Neural progenitor cell (in vitro differentiated cells): Measurements from ENCODE around the gene CAAP1. TPM values are rescaled to one million over a fixed set of nuclear protein-coding genes. Genes with fewer than 3 reads are reported as not detected.

Source experiments
- DNase-seq: peaks from one replicate; pipeline ENCODE4 v3.0.0-alpha.2; 2016; ENCODE audit warnings: low spot score
- H2AFZ ChIP-seq: fragments of 200-600 bp; sonication (generic); replicated peaks from 2 replicates; pipeline ENCODE4 v1.6.1; 2016; ENCODE audit warnings: antibody characterized with exemption
- H3F3A ChIP-seq: fragments of 200-600 bp; sonication (generic); 2 replicates; pipeline ENCODE4 v1.6.1; 2016; ENCODE audit warnings: antibody characterized with exemption, low read depth
- H3K27ac ChIP-seq: fragments of 200-600 bp; sonication (generic); 2 replicates; pipeline ENCODE4 v1.5.1; 2016; ENCODE audit warnings: mild to moderate bottlenecking
- H3K27me3 ChIP-seq: fragments of 200-600 bp; sonication (generic); 2 replicates; pipeline ENCODE4 v1.6.1; 2016; ENCODE audit warnings: mild to moderate bottlenecking, moderate library complexity
- H3K36me3 ChIP-seq: fragments of 200-600 bp; sonication (generic); 2 replicates; pipeline ENCODE4 v1.5.1; 2016
- H3K4me1 ChIP-seq: fragments of 200-600 bp; sonication (generic); 2 replicates; pipeline ENCODE4 v1.6.1; 2016; ENCODE audit warnings: mixed run types
- H3K4me2 ChIP-seq: fragments of 200-600 bp; sonication (generic); 2 replicates; pipeline ENCODE4 v1.6.1; 2016
- H3K4me3 ChIP-seq: fragments of 200-600 bp; sonication (generic); 2 replicates; pipeline ENCODE4 v1.5.1; 2016
- H3K79me2 ChIP-seq: fragments of 200-600 bp; sonication (generic); 2 replicates; pipeline ENCODE4 v1.6.1; 2016; ENCODE audit warnings: low read depth
- H3K9ac ChIP-seq: fragments of 200-600 bp; sonication (generic); 2 replicates; pipeline ENCODE4 v1.6.1; 2016
- H3K9me3 ChIP-seq: fragments of 200-600 bp; sonication (generic); 2 replicates; pipeline ENCODE4 v1.5.1; 2016; ENCODE audit warnings: low read depth
- H4K20me1 ChIP-seq: fragments of 200-600 bp; sonication (generic); 2 replicates; pipeline ENCODE4 v1.6.1; 2016; ENCODE audit warnings: low read depth
- H3K27ac Mint-ChIP-seq: 3 replicates; pipeline ENCODE4 v1.8.0; 2021; ENCODE audit warnings: mixed read lengths
- H3K27me3 Mint-ChIP-seq: 2 replicates; pipeline ENCODE4 v1.8.0; 2022; ENCODE audit warnings: low read depth, mild to moderate bottlenecking, inconsistent platforms, moderate library complexity, mixed read lengths; ENCODE audit not compliant: insufficient read depth
- H3K36me3 Mint-ChIP-seq: 3 replicates; pipeline ENCODE4 v1.8.0; 2021; ENCODE audit warnings: mixed read lengths
- H3K4me1 Mint-ChIP-seq: 3 replicates; pipeline ENCODE4 v1.8.0; 2021; ENCODE audit warnings: mixed read lengths
- H3K4me3 Mint-ChIP-seq: 3 replicates; pipeline ENCODE4 v1.8.0; 2021; ENCODE audit warnings: mild to moderate bottlenecking, moderate library complexity, mixed read lengths
- H3K9me3 Mint-ChIP-seq: 3 replicates; pipeline ENCODE4 v1.8.0; 2020; ENCODE audit warnings: mixed read lengths
- EZH2 ChIP-seq: fragments of 200-600 bp; sonication (generic); IDR thresholded peaks from 2 replicates; pipeline ENCODE4 v1.6.1; 2017; ENCODE audit warnings: antibody characterized with exemption, mild to moderate bottlenecking, moderate library complexity
- EZH2phosphoT487 ChIP-seq: fragments of 200-600 bp; sonication (generic); IDR thresholded peaks from 2 replicates; pipeline ENCODE4 v1.6.1; 2017; ENCODE audit warnings: antibody characterized with exemption
- total RNA-seq: library from RNA; depleted of rRNA; stranded (reverse); fragments of >200 nt; gene quantifications from 2 replicates; pipeline ENCODE4 v1.2.3, GENCODE V29; 2015; ENCODE audit warnings: low replicate concordance
- TF ChIP-seq, protein P1 (sequence below): fragments of 200-600 bp; sonication (generic); IDR thresholded peaks from 2 replicates; pipeline ENCODE4 v1.5.1; 2017; ENCODE audit warnings: antibody characterized with exemption, mild to moderate bottlenecking

The CAAP1 gene, protein sequence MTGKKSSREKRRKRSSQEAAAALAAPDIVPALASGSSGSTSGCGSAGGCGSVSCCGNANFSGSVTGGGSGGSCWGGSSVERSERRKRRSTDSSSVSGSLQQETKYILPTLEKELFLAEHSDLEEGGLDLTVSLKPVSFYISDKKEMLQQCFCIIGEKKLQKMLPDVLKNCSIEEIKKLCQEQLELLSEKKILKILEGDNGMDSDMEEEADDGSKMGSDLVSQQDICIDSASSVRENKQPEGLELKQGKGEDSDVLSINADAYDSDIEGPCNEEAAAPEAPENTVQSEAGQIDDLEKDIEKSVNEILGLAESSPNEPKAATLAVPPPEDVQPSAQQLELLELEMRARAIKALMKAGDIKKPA
- total RNA-seq: 30.1 and 44.1 TPM in 2 replicates

DNA sequence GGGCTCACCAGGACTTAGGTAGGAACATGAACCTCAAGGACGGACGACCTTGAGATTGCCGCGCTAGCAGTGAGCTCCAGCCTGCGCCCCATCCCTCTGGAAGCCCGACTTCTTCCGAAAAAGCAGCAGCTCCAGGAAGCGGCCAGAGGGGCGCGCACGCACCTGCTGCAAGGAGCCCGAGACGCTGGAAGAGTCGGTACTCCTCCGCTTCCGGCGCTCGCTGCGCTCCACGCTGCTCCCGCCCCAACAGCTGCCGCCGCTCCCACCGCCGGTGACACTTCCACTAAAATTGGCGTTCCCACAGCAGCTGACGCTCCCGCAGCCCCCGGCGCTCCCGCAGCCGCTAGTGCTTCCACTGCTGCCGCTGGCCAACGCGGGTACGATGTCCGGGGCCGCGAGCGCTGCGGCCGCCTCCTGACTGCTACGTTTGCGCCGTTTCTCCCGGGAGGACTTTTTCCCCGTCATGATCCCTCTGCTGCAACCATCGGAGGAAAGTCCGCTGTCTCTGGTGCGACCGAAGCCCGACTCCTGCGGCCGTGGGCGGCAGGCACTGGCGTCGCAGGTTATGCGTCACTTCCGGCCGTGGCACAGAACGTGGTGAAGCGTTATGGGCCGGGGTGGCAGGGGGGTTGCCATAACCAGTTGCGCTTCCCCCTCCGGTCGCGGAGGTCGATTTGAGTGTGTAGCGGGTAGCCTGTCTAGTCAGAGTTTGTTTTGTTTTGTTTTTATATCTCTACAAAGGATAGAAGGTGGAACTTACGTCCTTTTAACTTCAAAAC is at the start of gene CAAP1:
CAAP1 (minus strand) TSS at position 552 of the 779 bp plus-strand sequence; CDS start at position 465, 87 bp downstream.
- Mint-ChIP-seq H3K27ac (peak within 1 kb of the TSS; percentile 97), H3K4me1 (peaks cover 9% of the 10 kb centered on the region), H3K36me3 (peaks cover 7% of the 10 kb centered on the region), H3K4me3 (peak within 1 kb of the TSS; percentile 93), H3K9me3 (peaks cover 2% of the 10 kb centered on the region), H3K27me3 (peaks cover 1% of the 10 kb centered on the region)
- Histone ChIP-seq H2AFZ (peak within 1 kb of the TSS; percentile 100), H3K4me2 (peak within 1 kb of the TSS; percentile 80), H3K9me3 (no peaks in the 10 kb centered on the region), H3F3A (peaks cover 19% of the 10 kb centered on the region), H3K36me3 (no peaks in the 10 kb centered on the region), H3K79me2 (peaks cover 47% of the 10 kb centered on the region), H3K27me3 (no peaks in the 10 kb centered on the region), H3K27ac (peak within 1 kb of the TSS; percentile 99), H3K9ac (peak within 1 kb of the TSS; percentile 96), H4K20me1 (no peaks in the 10 kb centered on the region), H3K4me1 (peaks cover 13% of the 10 kb centered on the region), H3K4me3 (peak within 1 kb of the TSS; percentile 98)
- peak; percentile 96 for DNase-seq
- no peak for TF ChIP-seq EZH2phosphoT487
- TF ChIP-seq EZH2: no peak
- TF ChIP-seq, protein P1, sequence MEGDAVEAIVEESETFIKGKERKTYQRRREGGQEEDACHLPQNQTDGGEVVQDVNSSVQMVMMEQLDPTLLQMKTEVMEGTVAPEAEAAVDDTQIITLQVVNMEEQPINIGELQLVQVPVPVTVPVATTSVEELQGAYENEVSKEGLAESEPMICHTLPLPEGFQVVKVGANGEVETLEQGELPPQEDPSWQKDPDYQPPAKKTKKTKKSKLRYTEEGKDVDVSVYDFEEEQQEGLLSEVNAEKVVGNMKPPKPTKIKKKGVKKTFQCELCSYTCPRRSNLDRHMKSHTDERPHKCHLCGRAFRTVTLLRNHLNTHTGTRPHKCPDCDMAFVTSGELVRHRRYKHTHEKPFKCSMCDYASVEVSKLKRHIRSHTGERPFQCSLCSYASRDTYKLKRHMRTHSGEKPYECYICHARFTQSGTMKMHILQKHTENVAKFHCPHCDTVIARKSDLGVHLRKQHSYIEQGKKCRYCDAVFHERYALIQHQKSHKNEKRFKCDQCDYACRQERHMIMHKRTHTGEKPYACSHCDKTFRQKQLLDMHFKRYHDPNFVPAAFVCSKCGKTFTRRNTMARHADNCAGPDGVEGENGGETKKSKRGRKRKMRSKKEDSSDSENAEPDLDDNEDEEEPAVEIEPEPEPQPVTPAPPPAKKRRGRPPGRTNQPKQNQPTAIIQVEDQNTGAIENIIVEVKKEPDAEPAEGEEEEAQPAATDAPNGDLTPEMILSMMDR: peak; percentile 51

DNA sequence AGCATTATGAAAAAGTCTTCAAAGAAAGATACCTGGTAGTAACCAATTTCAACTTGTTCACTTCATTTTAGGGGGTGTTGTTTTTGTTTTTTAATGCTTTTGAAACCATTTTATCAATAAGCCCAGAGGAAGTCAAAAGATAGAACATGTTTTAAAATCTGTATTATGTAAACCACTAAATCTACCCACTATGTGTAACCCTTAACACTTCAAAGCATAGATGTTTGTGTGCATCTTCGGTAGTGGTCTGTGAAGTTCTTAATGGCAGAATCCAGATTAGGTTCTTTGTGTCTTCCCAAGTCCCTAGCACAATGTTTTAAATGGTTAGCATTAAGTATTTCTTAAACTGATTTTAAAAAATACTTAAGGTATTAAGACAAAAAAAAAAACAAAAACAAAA is 48.2 kb upstream of the CAAP1 start:
- H3K27me3 Mint-ChIP-seq: peaks cover 3% of the 10 kb centered on the region
- H3K27ac Mint-ChIP-seq: no peak overlapping the region
- no peaks in the 10 kb centered on the region for H4K20me1 ChIP-seq
- H3K4me2 ChIP-seq: no peak overlapping the region
- H3K9ac ChIP-seq: no peak overlapping the region
- no peaks in the 10 kb centered on the region for H3F3A ChIP-seq
- no peaks in the 10 kb centered on the region for H3K27me3 ChIP-seq
- no peaks in the 10 kb centered on the region for H3K9me3 ChIP-seq
- H3K36me3 ChIP-seq: no peaks in the 10 kb centered on the region
- H3K36me3 Mint-ChIP-seq: peaks cover 42% of the 10 kb centered on the region
- peaks cover 5% of the 10 kb centered on the region for H3K4me1 Mint-ChIP-seq
- no peak overlapping the region for H3K27ac ChIP-seq
- no peak overlapping the region for H3K4me3 Mint-ChIP-seq
- no peak overlapping the region for H2AFZ ChIP-seq
- H3K4me1 ChIP-seq: peaks cover 24% of the 10 kb centered on the region
- DNase-seq: no peak
- TF ChIP-seq EZH2phosphoT487: no peak
- no peak for TF ChIP-seq EZH2
- TF ChIP-seq, protein P1: no peak
- peaks cover 100% of the 10 kb centered on the region for H3K79me2 ChIP-seq
- no peak overlapping the region for H3K4me3 ChIP-seq
- peaks cover 25% of the 10 kb centered on the region for H3K9me3 Mint-ChIP-seq

DNA sequence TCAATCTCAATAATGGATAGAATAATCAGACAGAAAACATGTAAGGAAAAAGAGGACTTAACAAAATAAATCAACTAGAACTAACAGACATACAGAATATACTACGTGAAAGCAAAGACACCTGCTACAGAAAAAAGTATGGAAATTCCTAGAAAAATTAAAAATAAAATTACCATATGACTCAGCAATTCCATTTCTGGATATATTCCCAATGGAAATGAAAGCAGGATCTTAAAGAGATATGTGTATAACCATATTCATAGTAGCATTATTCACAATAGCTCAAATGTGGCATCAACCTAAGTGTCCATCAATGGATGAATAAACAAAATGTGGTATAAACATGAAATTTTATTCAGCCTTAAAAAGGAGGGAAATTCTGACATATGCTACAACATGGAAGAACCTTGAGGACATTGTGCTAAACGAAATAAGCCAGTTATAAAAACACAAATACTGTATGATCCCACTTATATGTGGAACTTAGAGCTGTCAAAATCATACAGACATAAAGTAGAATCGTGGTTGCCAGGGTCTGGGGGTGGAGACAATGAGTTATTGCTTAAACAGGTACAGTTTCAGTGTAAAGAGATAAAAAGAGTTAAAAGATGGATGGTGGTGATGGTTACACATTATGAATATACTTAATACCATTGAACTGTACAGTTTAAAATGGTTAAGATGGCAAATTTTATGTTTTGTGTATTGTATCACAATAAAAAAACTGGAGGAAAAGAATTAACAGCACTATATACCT is 47.5 kb upstream of the CAAP1 start:
- DNase-seq: no peak
- no peaks in the 10 kb centered on the region for H3F3A ChIP-seq

More for the DNA sequence above, 47.5 kb upstream of the CAAP1 start:
- TF ChIP-seq EZH2phosphoT487 (no peak), EZH2 (no peak)
- TF ChIP-seq, protein P1: no peak
- no peaks in the 10 kb centered on the region for H3K4me1 Mint-ChIP-seq
- H3K4me2 ChIP-seq: no peak overlapping the region
- no peaks in the 10 kb centered on the region for H3K27me3 ChIP-seq
- H2AFZ ChIP-seq: no peak overlapping the region
- H4K20me1 ChIP-seq: no peaks in the 10 kb centered on the region
- peaks cover 42% of the 10 kb centered on the region for H3K36me3 Mint-ChIP-seq
- H3K4me3 ChIP-seq: no peak overlapping the region
- no peaks in the 10 kb centered on the region for H3K9me3 ChIP-seq
- peaks cover 3% of the 10 kb centered on the region for H3K27me3 Mint-ChIP-seq
- peaks cover 25% of the 10 kb centered on the region for H3K9me3 Mint-ChIP-seq
- H3K27ac Mint-ChIP-seq: no peak overlapping the region
- peaks cover 100% of the 10 kb centered on the region for H3K79me2 ChIP-seq
- no peaks in the 10 kb centered on the region for H3K36me3 ChIP-seq
- H3K4me3 Mint-ChIP-seq: no peak overlapping the region
- H3K27ac ChIP-seq: no peak overlapping the region
- H3K4me1 ChIP-seq: peaks cover 18% of the 10 kb centered on the region
- no peak overlapping the region for H3K9ac ChIP-seq
